ENCODE results near the gene FOXI2.

Gene FOXI2

GRCh38 chr10:127743205-127743604, 6.2 kb downstream of the FOXI2 start:
- no peak for DNase-seq (ENCODE audit: low spot score)

- DNase-seq (ENCODE audit: low spot score): no peak
Observed at GRCh38 chr10:127744956-127745355, 8.0 kb downstream of the FOXI2 start.

- no peak for DNase-seq (ENCODE audit: low spot score)
Observed at GRCh38 chr10:127745861-127746260, 8.9 kb downstream of the FOXI2 start.

GRCh38 chr10:127755753-127756152, 18.8 kb downstream of the FOXI2 start:
- DNase-seq (ENCODE audit: low spot score): no peak

- DNase-seq (ENCODE audit: low spot score): no peak
Observed at GRCh38 chr10:127756264-127756663, 19.3 kb downstream of the FOXI2 start.

- DNase-seq (ENCODE audit: low spot score): no peak
Observed at GRCh38 chr10:127757033-127757432, 20.0 kb downstream of the FOXI2 start.

- DNase-seq (ENCODE audit: low spot score): no peak
Observed at GRCh38 chr10:127759276-127759675, 22.3 kb downstream of the FOXI2 start.

- no peak for DNase-seq (ENCODE audit: low spot score)
Observed at GRCh38 chr10:127762925-127763324, 25.9 kb downstream of the FOXI2 start.

GRCh38 chr10:127774766-127775559, 38.0 kb downstream of the FOXI2 start:
- no peak for DNase-seq (ENCODE audit: low spot score)

GRCh38 chr10:127776816-127777215, 39.8 kb downstream of the FOXI2 start:
- DNase-seq (ENCODE audit: low spot score): no peak

GRCh38 chr10:127781412-127781811, 44.4 kb downstream of the FOXI2 start:
- DNase-seq (ENCODE audit: low spot score): no peak

GRCh38 chr10:127787873-127788272, 50.9 kb downstream of the FOXI2 start:
- DNase-seq (ENCODE audit: low spot score): no peak

GRCh38 chr10:127790066-127790624, 53.2 kb downstream of the FOXI2 start:
- DNase-seq (ENCODE audit: low spot score): no peak
